Measurements from ENCODE around the gene MFAP3L.
A peak's percentile ranks its signal among the peaks of the same experiment; 100 is the strongest.

The MFAP3L gene

GRCh38 chr4:169975131-169975837 lies 50.9 kb downstream of the MFAP3L start:
- peaks cover 7% of the 10 kb centered on the region for H3K4me1 Mint-ChIP-seq
- no peaks in the 10 kb centered on the region for H3K9me3 Mint-ChIP-seq
- no peaks in the 10 kb centered on the region for H3K27me3 Mint-ChIP-seq (ENCODE audit: low read depth)
- no peak for TF ChIP-seq CTCF (IDR thresholded peaks at IDR 0.05; ENCODE audit: unreplicated experiment in 3 of 3)
- peak overlapping the region; percentile 79 to 96 (median 83) for H3K27ac Mint-ChIP-seq
- no peaks in the 10 kb centered on the region for H3K36me3 Mint-ChIP-seq (ENCODE audit: low read depth)
- H3K4me3 Mint-ChIP-seq: peak overlapping the region in 1 of 3 experiments; percentile 1

GRCh38 chr4:169971456-169972015 lies 54.7 kb downstream of the MFAP3L start:
- H3K4me3 Mint-ChIP-seq: no peak overlapping the region
- no peak for TF ChIP-seq CTCF (IDR thresholded peaks at IDR 0.05; ENCODE audit: unreplicated experiment in 3 of 3)
- H3K9me3 Mint-ChIP-seq: peaks cover 4% of the 10 kb centered on the region
- peaks cover 3% of the 10 kb centered on the region for H3K27me3 Mint-ChIP-seq (ENCODE audit: low read depth)
- H3K4me1 Mint-ChIP-seq: peaks cover 7% of the 10 kb centered on the region
- H3K36me3 Mint-ChIP-seq (ENCODE audit: low read depth): no peaks in the 10 kb centered on the region
- H3K27ac Mint-ChIP-seq: no peak overlapping the region

- TF ChIP-seq CTCF (IDR thresholded peaks at IDR 0.05; ENCODE audit: unreplicated experiment in 3 of 3): no peak
- Mint-ChIP-seq H3K4me1 (peaks cover 4% of the 10 kb centered on the region), H3K27me3 (ENCODE audit: low read depth) (peaks cover 3% of the 10 kb centered on the region), H3K4me3 (no peak overlapping the region), H3K36me3 (ENCODE audit: low read depth) (no peaks in the 10 kb centered on the region), H3K27ac (no peak overlapping the region), H3K9me3 (peaks cover 4% of the 10 kb centered on the region)
These were observed 57.2 kb downstream of the MFAP3L start for GRCh38 chr4:169968999-169969398.

- no peak overlapping the region for H3K27ac Mint-ChIP-seq
- H3K4me3 Mint-ChIP-seq: no peak overlapping the region
- peaks cover 4% of the 10 kb centered on the region for H3K9me3 Mint-ChIP-seq
- H3K4me1 Mint-ChIP-seq: peaks cover 16% of the 10 kb centered on the region
- TF ChIP-seq CTCF (IDR thresholded peaks at IDR 0.05; ENCODE audit: unreplicated experiment in 3 of 3): no peak
- H3K36me3 Mint-ChIP-seq (ENCODE audit: low read depth): no peaks in the 10 kb centered on the region
- peaks cover 2% of the 10 kb centered on the region for H3K27me3 Mint-ChIP-seq (ENCODE audit: low read depth)
These were observed 62.2 kb downstream of the MFAP3L start for GRCh38 chr4:169963998-169964397.

- no peak overlapping the region for H3K4me3 Mint-ChIP-seq
- no peaks in the 10 kb centered on the region for H3K36me3 Mint-ChIP-seq (ENCODE audit: low read depth)
- no peak overlapping the region for H3K27ac Mint-ChIP-seq
- H3K4me1 Mint-ChIP-seq: peaks cover 18% of the 10 kb centered on the region
- H3K9me3 Mint-ChIP-seq: no peaks in the 10 kb centered on the region
- peaks cover 4% of the 10 kb centered on the region for H3K27me3 Mint-ChIP-seq (ENCODE audit: low read depth)
- no peak for TF ChIP-seq CTCF (IDR thresholded peaks at IDR 0.05; ENCODE audit: unreplicated experiment in 3 of 3)
These were observed 66.9 kb downstream of the MFAP3L start for GRCh38 chr4:169959254-169959653.

GRCh38 chr4:169958629-169959028 lies 67.6 kb downstream of the MFAP3L start:
- Mint-ChIP-seq H3K27ac (no peak overlapping the region), H3K4me1 (peaks cover 11% of the 10 kb centered on the region), H3K4me3 (no peak overlapping the region), H3K9me3 (no peaks in the 10 kb centered on the region), H3K36me3 (ENCODE audit: low read depth) (no peaks in the 10 kb centered on the region), H3K27me3 (ENCODE audit: low read depth) (peaks cover 4% of the 10 kb centered on the region)
- no peak for TF ChIP-seq CTCF (IDR thresholded peaks at IDR 0.05; ENCODE audit: unreplicated experiment in 3 of 3)
